Measurements from ENCODE around the gene TCF4. TPM values are rescaled to one million over a fixed set of nuclear protein-coding genes. Genes with fewer than 3 reads are reported as not detected.

The TCF4 gene
- total RNA-seq, 4 donors from 2014 or later, result 58.0 to 84.3 (median 68.1) TPM

GRCh38 chr18:55316486-55317184 lies 271.4 kb downstream of the TCF4 start:
- TF ChIP-seq EP300 (IDR thresholded peaks at IDR 0.05), result no peak
- no peak for TF ChIP-seq POLR2A (IDR thresholded peaks at IDR 0.05; ENCODE audit: low read depth)
- TF ChIP-seq CTCF (IDR thresholded peaks at IDR 0.05), result no peak
- no peak for TF ChIP-seq POLR2AphosphoS5 (IDR thresholded peaks at IDR 0.05)
- intact Hi-C loops (cut with DNase I), result no loop called here
- DNase-seq (ENCODE audit: extremely low spot score), result no peak
- WGBS, result 62% methylated on average over 4 of the region's 4 CpGs
- Histone ChIP-seq H3K36me3 (no peaks in the 10 kb centered on the region), H3K9me3 (no peaks in the 10 kb centered on the region), H3K27ac (replicated peaks in 1 of 4) (peak overlapping the region in 2 of 4 donors; percentile 5 to 88), H3K4me3 (no peak overlapping the region), H3K27me3 (no peaks in the 10 kb centered on the region), H3K4me1 (peaks cover 30 to 60% (median 50%) of the 10 kb centered on the region in 4 donors)

GRCh38 chr18:55314615-55315237 lies 273.3 kb downstream of the TCF4 start:
- H3K27me3 ChIP-seq, result no peaks in the 10 kb centered on the region
- no peaks in the 10 kb centered on the region for H3K36me3 ChIP-seq
- H3K27ac ChIP-seq (replicated peaks in 1 of 4), result no peak overlapping the region
- peaks cover 38 to 59% (median 51%) of the 10 kb centered on the region in 4 donors for H3K4me1 ChIP-seq
- H3K4me3 ChIP-seq, result no peak overlapping the region
- H3K9me3 ChIP-seq, result no peaks in the 10 kb centered on the region
- intact Hi-C loops (cut with DNase I), result no loop called here
- no peak for TF ChIP-seq CTCF (IDR thresholded peaks at IDR 0.05)
- no peak for TF ChIP-seq POLR2A (IDR thresholded peaks at IDR 0.05; ENCODE audit: low read depth)
- no peak for TF ChIP-seq EP300 (IDR thresholded peaks at IDR 0.05)
- no peak for TF ChIP-seq POLR2AphosphoS5 (IDR thresholded peaks at IDR 0.05)
- no peak for DNase-seq (ENCODE audit: extremely low spot score)

GRCh38 chr18:55314031-55314430 lies 274.0 kb downstream of the TCF4 start:
- TF ChIP-seq EP300 (IDR thresholded peaks at IDR 0.05), result no peak
- no peak for TF ChIP-seq CTCF (IDR thresholded peaks at IDR 0.05)
- TF ChIP-seq POLR2AphosphoS5 (IDR thresholded peaks at IDR 0.05), result no peak
- TF ChIP-seq POLR2A (IDR thresholded peaks at IDR 0.05; ENCODE audit: low read depth), result no peak
- no peak overlapping the region for H3K4me3 ChIP-seq
- intact Hi-C loops (cut with DNase I), result no loop called here
- no peaks in the 10 kb centered on the region for H3K9me3 ChIP-seq
- H3K27me3 ChIP-seq, result no peaks in the 10 kb centered on the region
- H3K36me3 ChIP-seq, result no peaks in the 10 kb centered on the region
- 82% methylated on average over 1 of the region's 1 CpG for WGBS
- DNase-seq (ENCODE audit: extremely low spot score), result no peak
- no peak overlapping the region for H3K27ac ChIP-seq (replicated peaks in 1 of 4)
- peaks cover 37 to 54% (median 47%) of the 10 kb centered on the region in 4 donors for H3K4me1 ChIP-seq

GRCh38 chr18:55310863-55311262 lies 277.1 kb downstream of the TCF4 start:
- Histone ChIP-seq H3K4me1 (peaks cover 21 to 39% (median 38%) of the 10 kb centered on the region in 4 donors), H3K27ac (replicated peaks in 1 of 4) (no peak overlapping the region), H3K9me3 (no peaks in the 10 kb centered on the region), H3K4me3 (no peak overlapping the region), H3K27me3 (no peaks in the 10 kb centered on the region), H3K36me3 (no peaks in the 10 kb centered on the region)
- no peak for TF ChIP-seq POLR2AphosphoS5 (IDR thresholded peaks at IDR 0.05)
- TF ChIP-seq EP300 (IDR thresholded peaks at IDR 0.05), result no peak
- no peak for TF ChIP-seq POLR2A (IDR thresholded peaks at IDR 0.05; ENCODE audit: low read depth)
- TF ChIP-seq CTCF (IDR thresholded peaks at IDR 0.05), result no peak
- DNase-seq (ENCODE audit: extremely low spot score), result no peak
- intact Hi-C loops (cut with DNase I), result no loop called here
- WGBS, result 80% methylated on average over 2 of the region's 2 CpGs
